Gastroesophageal sphincter (tissue), 4 donors: ENCODE results near the gene FBXO4. TPM values are rescaled to one million over a fixed set of nuclear protein-coding genes. Genes with fewer than 3 reads are reported as not detected.

Source experiments
- ATAC-seq: fragments of 150-250 bp; one replicate; pipeline ENCODE4 v1.9.1; 2016; ENCODE audit warnings: mild to moderate bottlenecking, moderate library complexity
- H3K27ac ChIP-seq, 4 donors: fragments of 200-600 bp; sonication (generic) in 3 of 4; 1 replicate in 3 of 4; 2 replicates in 1 of 4; pipeline ENCODE4 v1.5.1; 2016 to 2019
- H3K27me3 ChIP-seq: fragments of 200-600 bp; sonication (generic); one replicate; pipeline ENCODE4 v1.5.1; 2019
- H3K36me3 ChIP-seq, 2 donors: fragments of 200-600 bp; sonication (generic); one replicate each; pipeline ENCODE4 v1.5.1; 2019; ENCODE audit warnings: control low read depth in 1 of 2
- H3K4me1 ChIP-seq, 3 donors: fragments of 200-600 bp; sonication (generic); 1 replicate in 2 of 3; 2 replicates in 1 of 3; pipeline ENCODE4 v1.5.1; 2016 to 2019; ENCODE audit warnings: control low read depth in 2 of 3
- H3K4me3 ChIP-seq, 2 donors: fragments of 200-600 bp; sonication (generic); one replicate each; pipeline ENCODE4 v1.5.1; 2019; ENCODE audit warnings: mild to moderate bottlenecking in 1 of 2, moderate library complexity in 1 of 2
- H3K9me3 ChIP-seq, 3 donors: fragments of 200-600 bp; sonication (generic); one replicate each; pipeline ENCODE4 v1.5.1; 2017 to 2019; ENCODE audit warnings: control low read depth in 2 of 3
- EP300 ChIP-seq: sonication (generic); formaldehyde crosslinking; IDR thresholded peaks from one replicate; pipeline ENCODE4 v1.6.1; 2017; ENCODE audit warnings: antibody characterized with exemption, mild to moderate bottlenecking
- POLR2A ChIP-seq, 2 donors: fragments of 450-650 bp; IDR thresholded peaks; one replicate each; pipeline ENCODE4 v1.6.1; 2017; ENCODE audit warnings: antibody characterized with exemption in 2 of 2, mild to moderate bottlenecking in 2 of 2, moderate library complexity in 1 of 2
- POLR2AphosphoS5 ChIP-seq: sonication (generic); formaldehyde crosslinking; IDR thresholded peaks from one replicate; pipeline ENCODE4 v1.6.1; 2017; ENCODE audit warnings: antibody characterized with exemption
- WGBS, 2 donors: methylation state at CpG; one replicate each; pipeline ENCODE4 v1.1.5; 2018; ENCODE audit warnings: low coverage in 1 of 2; 5-methylcytosine and 5-hydroxymethylcytosine counted together
- total RNA-seq, 4 donors: library from RNA; depleted of rRNA; stranded (reverse); fragments of >200 nt; gene quantifications; one replicate each; pipeline ENCODE4 v1.1.0, GENCODE V29; 2016
- TF ChIP-seq, protein P1 (sequence below), 4 experiments: fragments of 200-600 bp in 2 of 4; fragments of 450-650 bp in 2 of 4; sonication (generic) in 1 of 4; IDR thresholded peaks; one replicate each; pipeline ENCODE4 v1.5.1; 2017 to 2019; ENCODE audit warnings: antibody characterized with exemption in 4 of 4, mild to moderate bottlenecking in 2 of 4, moderate library complexity in 2 of 4

FBXO4 gene, protein sequence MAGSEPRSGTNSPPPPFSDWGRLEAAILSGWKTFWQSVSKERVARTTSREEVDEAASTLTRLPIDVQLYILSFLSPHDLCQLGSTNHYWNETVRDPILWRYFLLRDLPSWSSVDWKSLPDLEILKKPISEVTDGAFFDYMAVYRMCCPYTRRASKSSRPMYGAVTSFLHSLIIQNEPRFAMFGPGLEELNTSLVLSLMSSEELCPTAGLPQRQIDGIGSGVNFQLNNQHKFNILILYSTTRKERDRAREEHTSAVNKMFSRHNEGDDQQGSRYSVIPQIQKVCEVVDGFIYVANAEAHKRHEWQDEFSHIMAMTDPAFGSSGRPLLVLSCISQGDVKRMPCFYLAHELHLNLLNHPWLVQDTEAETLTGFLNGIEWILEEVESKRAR
- total RNA-seq = 1 to 10 TPM; 6.3 to 9.6 (median 7.9) TPM

DNA sequence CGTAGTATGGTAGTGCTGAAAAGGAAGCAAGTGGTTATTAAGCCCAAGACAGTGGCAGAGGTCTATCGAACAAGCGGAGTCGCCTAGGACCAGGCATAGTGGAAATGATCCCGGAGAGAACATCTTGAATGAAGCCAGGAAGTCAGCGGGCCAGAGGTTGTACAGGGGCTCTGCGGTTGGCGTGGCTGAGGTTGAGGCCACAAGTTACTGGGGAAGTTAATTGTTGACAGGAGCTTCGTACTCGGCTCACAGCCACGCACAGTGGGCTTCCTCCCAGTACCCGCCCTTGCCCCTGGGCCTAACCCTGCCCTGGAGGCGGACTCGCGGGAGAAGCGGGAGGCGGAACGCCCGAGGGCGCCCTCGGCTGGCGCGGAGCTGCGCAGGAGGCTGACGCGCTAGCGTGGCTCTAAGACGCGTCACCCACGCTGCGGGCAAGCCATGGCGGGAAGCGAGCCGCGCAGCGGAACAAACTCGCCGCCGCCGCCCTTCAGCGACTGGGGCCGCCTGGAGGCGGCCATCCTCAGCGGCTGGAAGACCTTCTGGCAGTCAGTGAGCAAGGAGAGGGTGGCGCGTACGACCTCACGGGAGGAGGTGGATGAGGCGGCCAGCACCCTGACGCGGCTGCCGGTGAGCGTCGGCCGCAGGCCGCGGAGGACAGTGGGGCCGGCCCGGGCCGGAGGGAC lies at the start of gene FBXO4:
TSS of gene FBXO4 (plus strand) at position 410 of the 683 bp plus-strand sequence. CDS start at position 439, 29 bp downstream.
- Histone ChIP-seq H3K4me3 (peak within 1 kb of the TSS; percentile 60 to 84), H3K27me3 (no peaks in the 10 kb centered on the region), H3K4me1 (peaks cover 0 to 18% (median 2%) of the 10 kb centered on the region in 3 donors), H3K9me3 (no peaks in the 10 kb centered on the region), H3K36me3 (peaks cover 0 to 28% of the 10 kb centered on the region in 2 donors), H3K27ac (peak within 1 kb of the TSS; percentile 83 to 97 (median 92))
- ATAC-seq = peak; percentile 96
- peak; percentile 81 to 88 for TF ChIP-seq POLR2A (IDR thresholded peaks at IDR 0.05)
- TF ChIP-seq, protein P1, sequence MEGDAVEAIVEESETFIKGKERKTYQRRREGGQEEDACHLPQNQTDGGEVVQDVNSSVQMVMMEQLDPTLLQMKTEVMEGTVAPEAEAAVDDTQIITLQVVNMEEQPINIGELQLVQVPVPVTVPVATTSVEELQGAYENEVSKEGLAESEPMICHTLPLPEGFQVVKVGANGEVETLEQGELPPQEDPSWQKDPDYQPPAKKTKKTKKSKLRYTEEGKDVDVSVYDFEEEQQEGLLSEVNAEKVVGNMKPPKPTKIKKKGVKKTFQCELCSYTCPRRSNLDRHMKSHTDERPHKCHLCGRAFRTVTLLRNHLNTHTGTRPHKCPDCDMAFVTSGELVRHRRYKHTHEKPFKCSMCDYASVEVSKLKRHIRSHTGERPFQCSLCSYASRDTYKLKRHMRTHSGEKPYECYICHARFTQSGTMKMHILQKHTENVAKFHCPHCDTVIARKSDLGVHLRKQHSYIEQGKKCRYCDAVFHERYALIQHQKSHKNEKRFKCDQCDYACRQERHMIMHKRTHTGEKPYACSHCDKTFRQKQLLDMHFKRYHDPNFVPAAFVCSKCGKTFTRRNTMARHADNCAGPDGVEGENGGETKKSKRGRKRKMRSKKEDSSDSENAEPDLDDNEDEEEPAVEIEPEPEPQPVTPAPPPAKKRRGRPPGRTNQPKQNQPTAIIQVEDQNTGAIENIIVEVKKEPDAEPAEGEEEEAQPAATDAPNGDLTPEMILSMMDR (IDR thresholded peaks at IDR 0.05) = peak; percentile 19 to 79 (median 50)
- no peak for TF ChIP-seq EP300
- TF ChIP-seq POLR2AphosphoS5 = peak; percentile 92
- 1 to 3% methylated on average over 4 to 16 of the region's 60 CpGs for WGBS, 2 donors

DNA sequence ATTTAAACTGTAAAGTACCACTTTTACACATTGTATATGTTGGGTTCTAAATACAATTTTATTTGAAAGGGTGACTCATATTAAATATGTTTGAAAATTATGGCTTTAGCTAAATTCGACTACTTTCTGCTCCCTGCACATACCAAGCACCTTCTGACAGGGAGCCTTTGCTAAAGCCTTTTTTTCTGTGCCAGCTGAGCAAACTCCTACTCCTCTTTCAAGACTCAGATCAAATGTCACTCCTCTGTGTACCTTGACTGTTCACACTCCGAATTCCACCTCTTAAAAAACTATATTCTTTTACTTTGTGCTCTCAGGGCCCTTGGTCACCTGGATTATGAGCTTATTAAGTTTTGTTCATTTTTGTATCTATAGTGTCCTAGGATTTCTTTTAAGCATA lies 48.4 kb upstream of the FBXO4 start:
- Histone ChIP-seq H3K9me3 (no peaks in the 10 kb centered on the region), H3K36me3 (no peaks in the 10 kb centered on the region), H3K27me3 (no peaks in the 10 kb centered on the region), H3K4me3 (no peak overlapping the region), H3K27ac (no peak overlapping the region), H3K4me1 (peaks cover 0 to 11% (median 0%) of the 10 kb centered on the region in 3 donors)
- TF ChIP-seq, protein P1 (IDR thresholded peaks at IDR 0.05) = no peak
- no peak for TF ChIP-seq POLR2A (IDR thresholded peaks at IDR 0.05)
- TF ChIP-seq POLR2AphosphoS5 = no peak
- no peak for TF ChIP-seq EP300
- no peak for ATAC-seq
- 61 to 77% methylated on average over 2 of the region's 2 CpGs for WGBS, 2 donors

DNA sequence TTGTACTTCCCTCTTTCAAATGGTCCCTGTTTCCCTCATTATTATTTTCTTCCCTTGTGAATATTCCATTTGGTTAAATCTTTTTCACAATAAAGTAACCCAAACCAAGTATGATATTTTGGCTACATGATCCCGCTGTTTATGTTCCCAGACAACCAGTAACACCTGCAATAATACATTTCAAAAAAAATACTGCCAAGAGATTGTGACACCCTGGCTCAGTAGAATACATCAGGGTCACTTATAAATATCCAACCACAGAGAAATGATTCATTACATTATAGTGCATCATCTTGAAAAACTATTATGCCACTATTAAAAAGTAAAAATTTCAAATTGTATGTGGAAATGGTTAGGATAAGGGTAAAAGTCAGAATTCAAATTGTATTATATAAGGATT lies 47.7 kb upstream of the FBXO4 start:
- H3K4me3 ChIP-seq = no peak overlapping the region
- no peaks in the 10 kb centered on the region for H3K27me3 ChIP-seq
- TF ChIP-seq, protein P1 (IDR thresholded peaks at IDR 0.05) = no peak
- TF ChIP-seq POLR2A (IDR thresholded peaks at IDR 0.05) = no peak
- no peak for TF ChIP-seq EP300
- no peak for TF ChIP-seq POLR2AphosphoS5
- no peaks in the 10 kb centered on the region for H3K9me3 ChIP-seq
- 88 to 100% methylated on average over 1 of the region's 1 CpG for WGBS, 2 donors
- peaks cover 0 to 4% (median 0%) of the 10 kb centered on the region in 3 donors for H3K4me1 ChIP-seq
- ATAC-seq = no peak
- H3K27ac ChIP-seq = no peak overlapping the region
- H3K36me3 ChIP-seq = no peaks in the 10 kb centered on the region

DNA sequence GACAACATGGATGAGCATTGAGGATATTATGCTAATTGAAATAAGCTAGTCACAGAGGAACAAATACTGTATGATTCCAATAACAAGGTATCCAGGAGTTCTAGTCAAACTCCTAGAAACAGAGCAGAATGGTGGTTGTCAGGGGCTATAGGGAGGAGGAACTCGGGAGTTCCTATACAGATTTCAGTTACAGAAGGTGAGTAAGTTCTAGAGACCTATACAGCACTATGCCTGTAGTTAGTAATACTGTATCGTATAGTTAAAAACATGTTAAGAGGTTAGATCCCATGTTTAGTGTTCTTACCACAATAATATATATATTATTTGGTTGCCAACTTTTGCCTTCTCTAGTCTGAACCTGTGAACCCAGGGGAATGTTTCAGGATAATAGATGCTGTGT lies 46.9 kb upstream of the FBXO4 start:
- 81 to 83% methylated on average over 2 of the region's 2 CpGs for WGBS, 2 donors
- H3K4me3 ChIP-seq = no peak overlapping the region
- no peaks in the 10 kb centered on the region for H3K27me3 ChIP-seq
- TF ChIP-seq, protein P1 (IDR thresholded peaks at IDR 0.05) = no peak
- TF ChIP-seq POLR2AphosphoS5 = no peak
- no peak for TF ChIP-seq EP300
- no peak for TF ChIP-seq POLR2A (IDR thresholded peaks at IDR 0.05)
- H3K4me1 ChIP-seq = no peaks in the 10 kb centered on the region
- no peaks in the 10 kb centered on the region for H3K36me3 ChIP-seq
- H3K27ac ChIP-seq = no peak overlapping the region
- no peaks in the 10 kb centered on the region for H3K9me3 ChIP-seq
- no peak for ATAC-seq
